A549 (cell line): ENCODE results near the gene SERP1. TPM values are rescaled to one million over a fixed set of nuclear protein-coding genes. Genes with fewer than 3 reads are reported as not detected.

Experiments
- ATAC-seq, 2 experiments: fragments of 200-7000 bp in 1 of 2; fragments of >200 bp in 1 of 2; cut with Nextera tagmentation in 1 of 2; cut with Tn5 transposase in 1 of 2; 3 replicates each; pipeline versions ENCODE4 v1.8.0 to v1.9.1; 2018 to 2020; ENCODE audit warnings: mild to moderate bottlenecking in 1 of 2, moderate library complexity in 1 of 2
- CTCF ChIA-PET: fragments of 300-600 bp; sonication (Branson Sonifier 250); formaldehyde crosslinking; extraction: SDS; loops from one replicate; lab custom pipeline; 2021; ENCODE audit warnings: antibody characterized with exemption, inconsistent platforms; lab: Yijun Ruan, JAX
- POLR2A ChIA-PET: fragments of 350-600 bp; formaldehyde crosslinking; extraction: SDS; loops from one replicate; lab custom pipeline; 2021; ENCODE audit warnings: antibody characterized with exemption, inconsistent platforms; lab: Yijun Ruan, JAX
- DNase-seq, 2 experiments: peaks; one replicate each; pipeline versions ENCODE4 v3.0.0 to v3.0.0-alpha.2; 2011 to 2016; ENCODE audit warnings: low read depth in 1 of 2, low spot score in 1 of 2
- FAIRE-seq: peaks from 2 replicates; lab custom pipeline; 2011; peaks lifted over from hg19 to GRCh38; lab: Jason Lieb, UNC
- H3K27ac ChIP-seq, 2 experiments: fragments of >200 bp; sonication (Bioruptor Twin); formaldehyde crosslinking; 3 replicates each; pipeline ENCODE4 v1.5.1; 2016 to 2017
- H3K4me1 ChIP-seq: fragments of >200 bp; sonication (Bioruptor Twin); formaldehyde crosslinking; 3 replicates; pipeline ENCODE4 v1.6.1; 2016
- H3K4me2 ChIP-seq: fragments of >200 bp; sonication (Bioruptor Twin); formaldehyde crosslinking; 3 replicates; pipeline ENCODE4 v1.6.1; 2016
- H3K4me3 ChIP-seq: fragments of >200 bp; sonication (Bioruptor Twin); formaldehyde crosslinking; 3 replicates; pipeline ENCODE4 v1.5.1; 2016
- H3K9me3 ChIP-seq: fragments of >200 bp; sonication (Bioruptor Twin); formaldehyde crosslinking; 3 replicates; pipeline ENCODE4 v1.6.1; 2016
- BHLHE40 ChIP-seq: IDR thresholded peaks from 2 replicates; pipeline ENCODE4 v1.6.1; 2012; ENCODE audit warnings: low read depth, low read length, inconsistent platforms
- CBX2 ChIP-seq: fragments of 200-600 bp; sonication (generic); IDR thresholded peaks from 2 replicates; pipeline ENCODE4 v1.6.1; 2016; ENCODE audit warnings: low read depth, mild to moderate bottlenecking, borderline replicate concordance
- CEBPB ChIP-seq, 2 experiments: fragments of >200 bp in 1 of 2; sonication (Bioruptor Twin) in 1 of 2; formaldehyde crosslinking in 1 of 2; IDR thresholded peaks; 2 replicates each; pipeline ENCODE4 v1.6.1; 2012 to 2016
- CHD2 ChIP-seq: fragments of 150-350 bp; IDR thresholded peaks from 2 replicates; pipeline ENCODE4 v1.6.1; 2014; ENCODE audit warnings: low read length; ENCODE audit not compliant: partially characterized antibody
- EHF ChIP-seq: fragments of 250-450 bp; sonication (Bioruptor Pico); IDR thresholded peaks from 2 replicates; pipeline ENCODE4 v1.5.0; 2020; ENCODE audit warnings: mild to moderate bottlenecking
- ESRRA ChIP-seq: fragments of 150-350 bp; IDR thresholded peaks from 2 replicates; pipeline ENCODE4 v1.6.1; 2014; ENCODE audit warnings: mild to moderate bottlenecking, low read length, borderline replicate concordance
- FOSL2 ChIP-seq, 2 experiments: fragments of 450-650 bp in 1 of 2; fragments of >200 bp in 1 of 2; sonication (Bioruptor Twin) in 1 of 2; formaldehyde crosslinking; IDR thresholded peaks; 2 replicates each; pipeline versions ENCODE4 v1.5.0 to v1.6.1; 2016 to 2020; ENCODE audit warnings: mild to moderate bottlenecking in 1 of 2, moderate library complexity in 1 of 2
- HOXA7 ChIP-seq: fragments of 250-450 bp; sonication (Bioruptor Pico); IDR thresholded peaks from 2 replicates; pipeline ENCODE4 v1.5.0; 2020; ENCODE audit warnings: mild to moderate bottlenecking, moderate library complexity
- HOXB13 ChIP-seq: fragments of 250-450 bp; sonication (Bioruptor Pico); IDR thresholded peaks from 2 replicates; pipeline ENCODE4 v1.5.0; 2020; ENCODE audit warnings: low read depth, mild to moderate bottlenecking, moderate library complexity
- JUNB ChIP-seq: fragments of >200 bp; sonication (Bioruptor Twin); formaldehyde crosslinking; IDR thresholded peaks from 2 replicates; pipeline ENCODE4 v1.6.1; 2016
- KDM1A ChIP-seq: fragments of 200-600 bp; sonication (generic); IDR thresholded peaks from 2 replicates; pipeline ENCODE4 v1.6.1; 2016; ENCODE audit warnings: low read depth, mild to moderate bottlenecking
- MAFK ChIP-seq: fragments of 450-650 bp; IDR thresholded peaks from 2 replicates; pipeline ENCODE4 v1.6.1; 2014; ENCODE audit not compliant: partially characterized antibody
- MAZ ChIP-seq: fragments of 150-350 bp; IDR thresholded peaks from 2 replicates; pipeline ENCODE4 v1.6.1; 2014; ENCODE audit warnings: antibody characterized with exemption, low read depth, low read length, borderline replicate concordance
- NR3C1 ChIP-seq: fragments of >200 bp; sonication (Bioruptor Twin); formaldehyde crosslinking; IDR thresholded peaks from 3 replicates; pipeline ENCODE4 v1.6.1; 2017
- PHF8 ChIP-seq: fragments of 200-600 bp; sonication (generic); IDR thresholded peaks from 2 replicates; pipeline ENCODE4 v1.6.1; 2016; ENCODE audit warnings: low read depth, mild to moderate bottlenecking, antibody characterized with exemption, moderate library complexity, borderline replicate concordance
- POLR2A ChIP-seq: IDR thresholded peaks from 2 replicates; pipeline ENCODE4 v1.6.1; 2012; ENCODE audit warnings: mild to moderate bottlenecking, low read length
- RNF2 ChIP-seq: fragments of 200-600 bp; sonication (generic); IDR thresholded peaks from 2 replicates; pipeline ENCODE4 v1.6.1; 2016; ENCODE audit warnings: low read depth, mild to moderate bottlenecking, antibody characterized with exemption, moderate library complexity, borderline replicate concordance
- SMC3 ChIP-seq: fragments of >200 bp; sonication (Bioruptor Twin); formaldehyde crosslinking; IDR thresholded peaks from 3 replicates; pipeline ENCODE4 v1.6.1; 2018; ENCODE audit warnings: inconsistent platforms
- TP53 ChIP-seq: fragments of 250-450 bp; sonication (Bioruptor Pico); IDR thresholded peaks from 2 replicates; pipeline ENCODE4 v1.5.0; 2021; ENCODE audit warnings: mild to moderate bottlenecking, moderate library complexity
- WGBS: methylation state at CpG from one replicate; pipeline ENCODE4 v1.1.6; 2017; ENCODE audit errors: missing lambda C conversion rate; 5-methylcytosine and 5-hydroxymethylcytosine counted together
- polyA plus RNA-seq, 4 experiments: library from polyadenylated mRNA; depleted of rRNA in 3 of 4; stranded (reverse); fragments of >200 nt; fragmentation: RNase III in 1 of 4; extraction: RNeasy Plus Mini Kit Qiagen cat#74134 plus additional on column Dnase treatment in 1 of 4; gene quantifications; 2 replicates in 3 of 4; 3 replicates in 1 of 4; pipeline ENCODE4 v1.2.3, GENCODE V29; 2011 to 2017
- TF ChIP-seq, protein P1 (sequence below): fragments of 200-600 bp; sonication (generic); IDR thresholded peaks from 2 replicates; pipeline ENCODE4 v1.6.1; 2016; ENCODE audit warnings: antibody characterized with exemption, mild to moderate bottlenecking, moderate library complexity
- TF ChIP-seq, protein P2 (sequence below): IDR thresholded peaks from 2 replicates; pipeline ENCODE4 v1.6.1; 2012; ENCODE audit warnings: low read depth, borderline replicate concordance
- TF ChIP-seq, protein P3 (sequence below): fragments of >200 bp; sonication (Bioruptor Twin); formaldehyde crosslinking; IDR thresholded peaks from 3 replicates; pipeline ENCODE4 v1.5.1; 2016
- TF ChIP-seq, protein P4 (sequence below): IDR thresholded peaks from 2 replicates; pipeline ENCODE4 v1.6.1; 2012
- TF ChIP-seq, protein P5 (sequence below): fragments of 250-450 bp; sonication (Bioruptor Pico); IDR thresholded peaks from 2 replicates; pipeline ENCODE4 v1.5.0; 2021; ENCODE audit warnings: mild to moderate bottlenecking, moderate library complexity, borderline replicate concordance

The SERP1 gene
- polyA plus RNA-seq, 2 of the 4 experiments (the other 2 are of a cell fraction), result 84.3 to 94.7 TPM

DNA sequence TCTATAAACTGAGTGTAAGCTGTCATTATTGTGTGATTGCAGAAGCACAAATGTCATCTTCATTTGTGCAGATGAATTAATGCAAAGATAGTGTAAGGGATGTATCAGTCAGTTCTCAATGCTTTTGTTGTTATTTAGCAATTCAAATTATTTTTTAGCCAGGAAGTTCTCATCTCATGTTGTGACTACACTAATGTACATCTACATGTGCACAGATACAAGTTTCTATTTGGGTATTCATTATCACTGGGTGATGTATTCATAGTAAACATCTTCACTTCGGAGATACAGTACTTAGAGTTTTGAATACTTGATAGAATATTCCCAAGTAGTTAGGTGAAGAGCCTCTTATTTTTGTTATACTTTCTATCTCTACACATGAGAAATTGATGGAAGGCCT lies 11.4 kb upstream of the SERP1 start:
- Histone ChIP-seq H3K27ac (no peak overlapping the region), H3K9me3 (no peaks in the 10 kb centered on the region), H3K4me1 (no peaks in the 10 kb centered on the region), H3K4me3 (no peak overlapping the region), H3K4me2 (no peak overlapping the region)
- ATAC-seq (no peak), DNase-seq (no peak), FAIRE-seq (no peak)
- no peak for TF ChIP-seq PHF8
- TF ChIP-seq CHD2, result no peak
- no peak for TF ChIP-seq EHF
- TF ChIP-seq, protein P1, sequence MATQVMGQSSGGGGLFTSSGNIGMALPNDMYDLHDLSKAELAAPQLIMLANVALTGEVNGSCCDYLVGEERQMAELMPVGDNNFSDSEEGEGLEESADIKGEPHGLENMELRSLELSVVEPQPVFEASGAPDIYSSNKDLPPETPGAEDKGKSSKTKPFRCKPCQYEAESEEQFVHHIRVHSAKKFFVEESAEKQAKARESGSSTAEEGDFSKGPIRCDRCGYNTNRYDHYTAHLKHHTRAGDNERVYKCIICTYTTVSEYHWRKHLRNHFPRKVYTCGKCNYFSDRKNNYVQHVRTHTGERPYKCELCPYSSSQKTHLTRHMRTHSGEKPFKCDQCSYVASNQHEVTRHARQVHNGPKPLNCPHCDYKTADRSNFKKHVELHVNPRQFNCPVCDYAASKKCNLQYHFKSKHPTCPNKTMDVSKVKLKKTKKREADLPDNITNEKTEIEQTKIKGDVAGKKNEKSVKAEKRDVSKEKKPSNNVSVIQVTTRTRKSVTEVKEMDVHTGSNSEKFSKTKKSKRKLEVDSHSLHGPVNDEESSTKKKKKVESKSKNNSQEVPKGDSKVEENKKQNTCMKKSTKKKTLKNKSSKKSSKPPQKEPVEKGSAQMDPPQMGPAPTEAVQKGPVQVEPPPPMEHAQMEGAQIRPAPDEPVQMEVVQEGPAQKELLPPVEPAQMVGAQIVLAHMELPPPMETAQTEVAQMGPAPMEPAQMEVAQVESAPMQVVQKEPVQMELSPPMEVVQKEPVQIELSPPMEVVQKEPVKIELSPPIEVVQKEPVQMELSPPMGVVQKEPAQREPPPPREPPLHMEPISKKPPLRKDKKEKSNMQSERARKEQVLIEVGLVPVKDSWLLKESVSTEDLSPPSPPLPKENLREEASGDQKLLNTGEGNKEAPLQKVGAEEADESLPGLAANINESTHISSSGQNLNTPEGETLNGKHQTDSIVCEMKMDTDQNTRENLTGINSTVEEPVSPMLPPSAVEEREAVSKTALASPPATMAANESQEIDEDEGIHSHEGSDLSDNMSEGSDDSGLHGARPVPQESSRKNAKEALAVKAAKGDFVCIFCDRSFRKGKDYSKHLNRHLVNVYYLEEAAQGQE, result no peak
- TF ChIP-seq MAFK, result no peak
- no peak for TF ChIP-seq RNF2
- TF ChIP-seq JUNB, result no peak
- no peak for TF ChIP-seq HOXA7 (CRISPR knock-in tag)
- no peak for TF ChIP-seq SMC3
- TF ChIP-seq KDM1A, result no peak
- TF ChIP-seq TP53 (CRISPR knock-in tag), result no peak
- TF ChIP-seq CEBPB (IDR thresholded peaks at IDR 0.05), result no peak
- TF ChIP-seq POLR2A, result no peak
- no peak for TF ChIP-seq CBX2
- ChIA-PET CTCF (no interaction called here), POLR2A (no interaction called here)
- 79% methylated on average over 1 of the region's 1 CpG for WGBS

DNA sequence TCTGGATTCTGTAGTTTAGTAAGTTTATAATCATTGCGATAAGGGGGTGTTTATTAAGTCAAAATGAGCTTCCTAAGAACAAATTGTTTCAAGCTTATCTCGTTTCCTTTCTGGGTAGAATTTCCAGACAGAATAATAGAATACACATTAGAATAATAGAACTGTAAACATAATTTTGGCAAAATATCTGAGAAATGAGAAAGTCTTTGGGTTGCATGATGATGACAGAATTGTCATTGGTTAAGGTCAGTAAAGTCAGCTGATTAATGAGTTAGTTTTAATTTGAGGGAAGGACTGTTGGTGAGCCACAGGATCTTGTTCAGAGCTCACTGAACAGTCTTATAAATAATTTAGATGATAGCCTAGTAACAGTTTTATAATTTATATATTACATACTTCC lies 10.5 kb upstream of the SERP1 start:
- CTCF ChIA-PET, result interaction anchor here (1.3 kb wide), 2 partner anchors 10 to 27 kb away, joined by 3 to 4 read pairs; partner anchors contain the start of genes EIF2A and SERP1
- H3K4me3 ChIP-seq, result no peak overlapping the region
- ATAC-seq, result no peak

DNA sequence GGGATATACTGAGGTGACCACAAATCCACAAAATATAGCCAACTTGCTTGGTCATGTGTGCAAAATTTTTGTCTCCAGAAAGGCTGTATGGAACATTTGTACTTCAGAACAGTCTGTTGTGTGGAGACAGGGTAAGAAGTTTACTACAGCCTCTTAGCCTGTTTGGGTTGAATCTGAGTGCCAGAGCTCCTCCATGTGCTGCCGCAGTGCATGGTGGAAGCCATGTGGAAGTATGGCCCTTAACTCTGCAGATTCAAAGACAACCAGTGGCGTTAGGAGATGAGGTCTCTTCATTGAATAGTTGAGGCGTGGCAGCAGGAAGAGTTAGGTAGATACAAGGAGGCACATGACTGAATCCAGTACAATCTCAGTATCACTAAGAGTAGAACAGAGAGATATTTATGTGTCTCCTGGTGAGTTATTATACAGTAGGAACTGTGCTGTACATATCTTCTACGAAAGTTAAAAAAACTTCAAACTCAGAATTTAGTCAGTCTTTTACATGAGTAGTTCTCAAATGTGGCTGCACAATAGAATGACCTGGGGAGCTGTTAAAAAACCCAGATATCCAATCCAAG lies 9.7 kb upstream of the SERP1 start:
- FAIRE-seq (no peak), ATAC-seq (no peak; a peak in 1 of 6 replicates), DNase-seq (no peak)
- no peaks in the 10 kb centered on the region for H3K4me1 ChIP-seq
- CTCF ChIA-PET, result interaction anchor here (1.3 kb wide), 2 partner anchors 9 to 27 kb away, joined by 3 to 4 read pairs; partner anchors contain the start of genes EIF2A and SERP1
- no peaks in the 10 kb centered on the region for H3K9me3 ChIP-seq
- no peak overlapping the region for H3K4me2 ChIP-seq
- 91% methylated on average over 4 of the region's 4 CpGs for WGBS
- no peak overlapping the region for H3K27ac ChIP-seq
- H3K4me3 ChIP-seq, result no peak overlapping the region
- POLR2A ChIA-PET, result no interaction called here
- TF ChIP-seq MAZ (no peak), NR3C1 (no peak), HOXA7 (CRISPR knock-in tag) (no peak), FOSL2 (IDR thresholded peaks at IDR 0.05) (no peak), FOSL2 (CRISPR knock-in tag; IDR thresholded peaks at IDR 0.05) (no peak), BHLHE40 (no peak), HOXB13 (CRISPR knock-in tag) (no peak), MAFK (no peak)
- TF ChIP-seq, protein P2, sequence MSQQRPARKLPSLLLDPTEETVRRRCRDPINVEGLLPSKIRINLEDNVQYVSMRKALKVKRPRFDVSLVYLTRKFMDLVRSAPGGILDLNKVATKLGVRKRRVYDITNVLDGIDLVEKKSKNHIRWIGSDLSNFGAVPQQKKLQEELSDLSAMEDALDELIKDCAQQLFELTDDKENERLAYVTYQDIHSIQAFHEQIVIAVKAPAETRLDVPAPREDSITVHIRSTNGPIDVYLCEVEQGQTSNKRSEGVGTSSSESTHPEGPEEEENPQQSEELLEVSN, result no peak
- TF ChIP-seq, protein P3, sequence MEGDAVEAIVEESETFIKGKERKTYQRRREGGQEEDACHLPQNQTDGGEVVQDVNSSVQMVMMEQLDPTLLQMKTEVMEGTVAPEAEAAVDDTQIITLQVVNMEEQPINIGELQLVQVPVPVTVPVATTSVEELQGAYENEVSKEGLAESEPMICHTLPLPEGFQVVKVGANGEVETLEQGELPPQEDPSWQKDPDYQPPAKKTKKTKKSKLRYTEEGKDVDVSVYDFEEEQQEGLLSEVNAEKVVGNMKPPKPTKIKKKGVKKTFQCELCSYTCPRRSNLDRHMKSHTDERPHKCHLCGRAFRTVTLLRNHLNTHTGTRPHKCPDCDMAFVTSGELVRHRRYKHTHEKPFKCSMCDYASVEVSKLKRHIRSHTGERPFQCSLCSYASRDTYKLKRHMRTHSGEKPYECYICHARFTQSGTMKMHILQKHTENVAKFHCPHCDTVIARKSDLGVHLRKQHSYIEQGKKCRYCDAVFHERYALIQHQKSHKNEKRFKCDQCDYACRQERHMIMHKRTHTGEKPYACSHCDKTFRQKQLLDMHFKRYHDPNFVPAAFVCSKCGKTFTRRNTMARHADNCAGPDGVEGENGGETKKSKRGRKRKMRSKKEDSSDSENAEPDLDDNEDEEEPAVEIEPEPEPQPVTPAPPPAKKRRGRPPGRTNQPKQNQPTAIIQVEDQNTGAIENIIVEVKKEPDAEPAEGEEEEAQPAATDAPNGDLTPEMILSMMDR, result no peak
- TF ChIP-seq, protein P4, sequence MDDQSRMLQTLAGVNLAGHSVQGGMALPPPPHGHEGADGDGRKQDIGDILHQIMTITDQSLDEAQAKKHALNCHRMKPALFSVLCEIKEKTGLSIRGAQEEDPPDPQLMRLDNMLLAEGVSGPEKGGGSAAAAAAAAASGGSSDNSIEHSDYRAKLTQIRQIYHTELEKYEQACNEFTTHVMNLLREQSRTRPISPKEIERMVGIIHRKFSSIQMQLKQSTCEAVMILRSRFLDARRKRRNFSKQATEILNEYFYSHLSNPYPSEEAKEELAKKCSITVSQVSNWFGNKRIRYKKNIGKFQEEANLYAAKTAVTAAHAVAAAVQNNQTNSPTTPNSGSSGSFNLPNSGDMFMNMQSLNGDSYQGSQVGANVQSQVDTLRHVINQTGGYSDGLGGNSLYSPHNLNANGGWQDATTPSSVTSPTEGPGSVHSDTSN, result no peak
- TF ChIP-seq, protein P5, sequence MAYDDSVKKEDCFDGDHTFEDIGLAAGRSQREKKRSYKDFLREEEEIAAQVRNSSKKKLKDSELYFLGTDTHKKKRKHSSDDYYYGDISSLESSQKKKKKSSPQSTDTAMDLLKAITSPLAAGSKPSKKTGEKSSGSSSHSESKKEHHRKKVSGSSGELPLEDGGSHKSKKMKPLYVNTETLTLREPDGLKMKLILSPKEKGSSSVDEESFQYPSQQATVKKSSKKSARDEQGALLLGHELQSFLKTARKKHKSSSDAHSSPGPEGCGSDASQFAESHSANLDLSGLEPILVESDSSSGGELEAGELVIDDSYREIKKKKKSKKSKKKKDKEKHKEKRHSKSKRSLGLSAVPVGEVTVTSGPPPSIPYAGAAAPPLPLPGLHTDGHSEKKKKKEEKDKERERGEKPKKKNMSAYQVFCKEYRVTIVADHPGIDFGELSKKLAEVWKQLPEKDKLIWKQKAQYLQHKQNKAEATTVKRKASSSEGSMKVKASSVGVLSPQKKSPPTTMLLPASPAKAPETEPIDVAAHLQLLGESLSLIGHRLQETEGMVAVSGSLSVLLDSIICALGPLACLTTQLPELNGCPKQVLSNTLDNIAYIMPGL (CRISPR knock-in tag), result no peak

More for the DNA sequence above, 10.5 kb upstream of the SERP1 start:
- Histone ChIP-seq H3K27ac (no peak overlapping the region), H3K4me1 (no peaks in the 10 kb centered on the region)
- no peak for TF ChIP-seq ESRRA
- no peak for TF ChIP-seq KDM1A
- TF ChIP-seq, all 56 proteins: peak for 0
- 85% methylated on average over 2 of the region's 2 CpGs for WGBS
- Histone ChIP-seq H3K9me3 (no peaks in the 10 kb centered on the region), H3K4me2 (no peak overlapping the region)
- DNase-seq, result no peak
- POLR2A ChIA-PET, result no interaction called here
- FAIRE-seq, result no peak
